Stimulated activated CD8-positive, alpha-beta memory T cell treated with anti-CD3 and anti-CD28 coated beads, Interleukin-15, amount 100 ng/mL, for 48 hours (primary cell): ENCODE results near the gene GJD2.
A peak's percentile ranks its signal among the peaks of the same experiment; 100 is the strongest.

Source experiments
- DNase-seq, 2 donors: peaks; one replicate each; pipeline ENCODE4 v3.0.0-alpha.2; 2020; ENCODE audit warnings: low read depth in 2 of 2

GJD2 gene

GRCh38 chr15:34754674-34755418, at the start of gene GJD2:
TSS of gene GJD2 (minus strand) at chr15:34754998. CDS start at chr15:34754488, 510 bp downstream.
- no peak for DNase-seq

- no peak for DNase-seq
These were observed 49.3 kb upstream of the GJD2 start for GRCh38 chr15:34804113-34804512.

- DNase-seq = no peak
These were observed 48.3 kb upstream of the GJD2 start for GRCh38 chr15:34802803-34803750.

GRCh38 chr15:34802371-34802770, 47.6 kb upstream of the GJD2 start:
- DNase-seq = no peak

- no peak for DNase-seq
These were observed 44.6 kb upstream of the GJD2 start for GRCh38 chr15:34799149-34800101.

GRCh38 chr15:34796847-34797435, 42.1 kb upstream of the GJD2 start:
- no peak for DNase-seq

GRCh38 chr15:34795267-34796081, 40.7 kb upstream of the GJD2 start, which contains the start of gene ACTC1:
TSS of gene ACTC1 (minus strand) at chr15:34795549. CDS start at chr15:34794808, 741 bp downstream.
- DNase-seq = peak in 1 of 2 donors; percentile 2

- DNase-seq = no peak
These were observed 39.9 kb upstream of the GJD2 start for GRCh38 chr15:34794590-34795206.

GRCh38 chr15:34793901-34794300, 39.1 kb upstream of the GJD2 start:
- no peak for DNase-seq

GRCh38 chr15:34793071-34793470, 38.3 kb upstream of the GJD2 start:
- DNase-seq = no peak

- no peak for DNase-seq
These were observed 36.9 kb upstream of the GJD2 start for GRCh38 chr15:34791701-34792100.

- no peak for DNase-seq
These were observed 35.3 kb upstream of the GJD2 start for GRCh38 chr15:34790121-34790520.

- no peak for DNase-seq
These were observed 34.5 kb upstream of the GJD2 start for GRCh38 chr15:34789326-34789725.

GRCh38 chr15:34786206-34786605, 31.4 kb upstream of the GJD2 start:
- no peak for DNase-seq

GRCh38 chr15:34783991-34784390, 29.2 kb upstream of the GJD2 start:
- no peak for DNase-seq

- no peak for DNase-seq
These were observed 28.6 kb upstream of the GJD2 start for GRCh38 chr15:34783431-34783830.

GRCh38 chr15:34782901-34783300, 28.1 kb upstream of the GJD2 start:
- no peak for DNase-seq

GRCh38 chr15:34780725-34781124, 25.9 kb upstream of the GJD2 start:
- DNase-seq = no peak

GRCh38 chr15:34776606-34777105, 21.9 kb upstream of the GJD2 start:
- DNase-seq = no peak

- DNase-seq = no peak
These were observed 19.1 kb upstream of the GJD2 start for GRCh38 chr15:34773917-34774316.
